NCI-H82 (cell line): Measurements from ENCODE around the gene VPS11.
"Not testable (repeated sequence)": the region's sequence is repeated elsewhere in the genome, so short reads cannot be mapped to it uniquely, and the experiment has no call there.

Source experiments
- DNase-seq: peaks from one replicate; lab custom pipeline; 2025; lab: John Stamatoyannopoulos, UW

The VPS11 gene

GRCh38 chr11:119067371-119068222, at the start of gene VPS11:
Gene VPS11, plus strand, starts transcription at chr11:119067818. Its CDS starts 6 bp downstream, at chr11:119067824.
- peak; percentile 95 for DNase-seq

- DNase-seq, result peak; percentile 96
These were observed 49.3 kb upstream of the VPS11 start, which contains the start of the genes RPS25 and TRAPPC4 for GRCh38 chr11:119018074-119018938. Gene RPS25, minus strand, starts transcription at chr11:119018343. Its CDS starts 59 bp downstream, at chr11:119018284. Gene TRAPPC4, plus strand, starts transcription at chr11:119018766. Its CDS starts 30 bp downstream, at chr11:119018796.

GRCh38 chr11:119019996-119020395, 47.6 kb upstream of the VPS11 start:
- no peak for DNase-seq

GRCh38 chr11:119021631-119022030, 46.0 kb upstream of the VPS11 start:
- no peak for DNase-seq

- no peak for DNase-seq
These were observed 43.9 kb upstream of the VPS11 start for GRCh38 chr11:119023741-119024140.

GRCh38 chr11:119024430-119025098, 43.1 kb upstream of the VPS11 start:
- DNase-seq, result no peak

GRCh38 chr11:119025099-119025473, 42.5 kb upstream of the VPS11 start:
- no peak for DNase-seq

GRCh38 chr11:119025541-119025940, 42.1 kb upstream of the VPS11 start:
- no peak for DNase-seq

- no peak for DNase-seq
These were observed 41.4 kb upstream of the VPS11 start for GRCh38 chr11:119025978-119026766.

- DNase-seq, result no peak
These were observed 40.6 kb upstream of the VPS11 start for GRCh38 chr11:119026970-119027369.

GRCh38 chr11:119027561-119028345, 39.9 kb upstream of the VPS11 start:
- DNase-seq, result no peak

GRCh38 chr11:119028346-119029068, 39.1 kb upstream of the VPS11 start:
- DNase-seq, result no peak

GRCh38 chr11:119029069-119029339, 38.6 kb upstream of the VPS11 start:
- no peak for DNase-seq

GRCh38 chr11:119029340-119030028, 38.1 kb upstream of the VPS11 start:
- DNase-seq, result peak; percentile 60

GRCh38 chr11:119030029-119030328, 37.6 kb upstream of the VPS11 start:
- no peak for DNase-seq

GRCh38 chr11:119030329-119031047, 37.1 kb upstream of the VPS11 start, which contains the start of gene SLC37A4:
Gene SLC37A4, minus strand, starts transcription at chr11:119030877.
- DNase-seq, result peak; percentile 98

GRCh38 chr11:119031912-119032280, 35.7 kb upstream of the VPS11 start:
- no peak for DNase-seq

- DNase-seq, result not testable (repeated sequence)
These were observed 34.2 kb upstream of the VPS11 start for GRCh38 chr11:119033421-119033820.

- DNase-seq, result no peak
These were observed 32.8 kb upstream of the VPS11 start for GRCh38 chr11:119034813-119035212.
